ENCODE measurements around the gene IPO4. TPM values are rescaled to one million over a fixed set of nuclear protein-coding genes. Genes with fewer than 3 reads are reported as not detected.

IPO4 gene
- total and polyA plus RNA-seq, 2 experiments from 2014 or later, result 34.2 to 105 TPM

DNA sequence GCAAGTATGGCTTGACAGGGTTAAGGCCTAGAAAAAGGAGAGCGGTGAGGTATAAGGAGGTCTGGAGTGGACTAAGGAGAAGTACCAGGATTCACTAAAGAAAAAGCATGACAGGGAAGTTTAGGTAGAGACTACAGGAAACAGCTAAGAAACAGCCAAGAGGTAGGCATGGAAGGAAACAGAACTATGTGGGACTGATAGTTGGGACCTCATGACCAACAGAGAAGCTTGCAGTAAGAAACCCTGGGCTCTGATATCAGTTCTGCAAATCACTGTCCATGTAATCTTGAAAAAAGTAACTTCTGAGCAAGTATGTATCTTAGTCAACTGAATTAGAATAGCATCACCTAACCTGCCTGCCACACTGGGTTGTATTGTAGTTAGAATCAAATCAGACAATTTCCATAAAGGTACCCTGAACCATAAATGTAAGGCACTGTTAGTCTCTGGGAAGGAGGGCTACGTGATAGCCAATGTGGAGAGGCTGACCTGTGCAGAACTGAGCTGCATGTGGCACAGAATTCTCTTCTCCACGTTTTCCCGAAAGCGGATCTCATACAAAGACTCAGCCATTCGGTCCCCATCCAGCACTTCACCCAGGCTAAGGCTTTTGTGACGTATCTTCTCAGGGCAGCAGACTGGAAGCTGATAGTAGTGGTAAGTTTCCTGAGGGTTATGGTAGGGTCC, 5.7 kb upstream of the IPO4 start:
- DNase-seq (ENCODE audit: low spot score), result no peak
- no peaks in the 10 kb centered on the region for H3K36me3 ChIP-seq (ENCODE audit: insufficient read depth)
- H3K27me3 ChIP-seq (ENCODE audit: insufficient read depth), result no peaks in the 10 kb centered on the region
- TF ChIP-seq, protein P1, sequence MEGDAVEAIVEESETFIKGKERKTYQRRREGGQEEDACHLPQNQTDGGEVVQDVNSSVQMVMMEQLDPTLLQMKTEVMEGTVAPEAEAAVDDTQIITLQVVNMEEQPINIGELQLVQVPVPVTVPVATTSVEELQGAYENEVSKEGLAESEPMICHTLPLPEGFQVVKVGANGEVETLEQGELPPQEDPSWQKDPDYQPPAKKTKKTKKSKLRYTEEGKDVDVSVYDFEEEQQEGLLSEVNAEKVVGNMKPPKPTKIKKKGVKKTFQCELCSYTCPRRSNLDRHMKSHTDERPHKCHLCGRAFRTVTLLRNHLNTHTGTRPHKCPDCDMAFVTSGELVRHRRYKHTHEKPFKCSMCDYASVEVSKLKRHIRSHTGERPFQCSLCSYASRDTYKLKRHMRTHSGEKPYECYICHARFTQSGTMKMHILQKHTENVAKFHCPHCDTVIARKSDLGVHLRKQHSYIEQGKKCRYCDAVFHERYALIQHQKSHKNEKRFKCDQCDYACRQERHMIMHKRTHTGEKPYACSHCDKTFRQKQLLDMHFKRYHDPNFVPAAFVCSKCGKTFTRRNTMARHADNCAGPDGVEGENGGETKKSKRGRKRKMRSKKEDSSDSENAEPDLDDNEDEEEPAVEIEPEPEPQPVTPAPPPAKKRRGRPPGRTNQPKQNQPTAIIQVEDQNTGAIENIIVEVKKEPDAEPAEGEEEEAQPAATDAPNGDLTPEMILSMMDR (conservative IDR thresholded peaks at IDR 0.05; ENCODE audit: low read depth in 2 of 2), result no peak
- TF ChIP-seq, protein P2, sequence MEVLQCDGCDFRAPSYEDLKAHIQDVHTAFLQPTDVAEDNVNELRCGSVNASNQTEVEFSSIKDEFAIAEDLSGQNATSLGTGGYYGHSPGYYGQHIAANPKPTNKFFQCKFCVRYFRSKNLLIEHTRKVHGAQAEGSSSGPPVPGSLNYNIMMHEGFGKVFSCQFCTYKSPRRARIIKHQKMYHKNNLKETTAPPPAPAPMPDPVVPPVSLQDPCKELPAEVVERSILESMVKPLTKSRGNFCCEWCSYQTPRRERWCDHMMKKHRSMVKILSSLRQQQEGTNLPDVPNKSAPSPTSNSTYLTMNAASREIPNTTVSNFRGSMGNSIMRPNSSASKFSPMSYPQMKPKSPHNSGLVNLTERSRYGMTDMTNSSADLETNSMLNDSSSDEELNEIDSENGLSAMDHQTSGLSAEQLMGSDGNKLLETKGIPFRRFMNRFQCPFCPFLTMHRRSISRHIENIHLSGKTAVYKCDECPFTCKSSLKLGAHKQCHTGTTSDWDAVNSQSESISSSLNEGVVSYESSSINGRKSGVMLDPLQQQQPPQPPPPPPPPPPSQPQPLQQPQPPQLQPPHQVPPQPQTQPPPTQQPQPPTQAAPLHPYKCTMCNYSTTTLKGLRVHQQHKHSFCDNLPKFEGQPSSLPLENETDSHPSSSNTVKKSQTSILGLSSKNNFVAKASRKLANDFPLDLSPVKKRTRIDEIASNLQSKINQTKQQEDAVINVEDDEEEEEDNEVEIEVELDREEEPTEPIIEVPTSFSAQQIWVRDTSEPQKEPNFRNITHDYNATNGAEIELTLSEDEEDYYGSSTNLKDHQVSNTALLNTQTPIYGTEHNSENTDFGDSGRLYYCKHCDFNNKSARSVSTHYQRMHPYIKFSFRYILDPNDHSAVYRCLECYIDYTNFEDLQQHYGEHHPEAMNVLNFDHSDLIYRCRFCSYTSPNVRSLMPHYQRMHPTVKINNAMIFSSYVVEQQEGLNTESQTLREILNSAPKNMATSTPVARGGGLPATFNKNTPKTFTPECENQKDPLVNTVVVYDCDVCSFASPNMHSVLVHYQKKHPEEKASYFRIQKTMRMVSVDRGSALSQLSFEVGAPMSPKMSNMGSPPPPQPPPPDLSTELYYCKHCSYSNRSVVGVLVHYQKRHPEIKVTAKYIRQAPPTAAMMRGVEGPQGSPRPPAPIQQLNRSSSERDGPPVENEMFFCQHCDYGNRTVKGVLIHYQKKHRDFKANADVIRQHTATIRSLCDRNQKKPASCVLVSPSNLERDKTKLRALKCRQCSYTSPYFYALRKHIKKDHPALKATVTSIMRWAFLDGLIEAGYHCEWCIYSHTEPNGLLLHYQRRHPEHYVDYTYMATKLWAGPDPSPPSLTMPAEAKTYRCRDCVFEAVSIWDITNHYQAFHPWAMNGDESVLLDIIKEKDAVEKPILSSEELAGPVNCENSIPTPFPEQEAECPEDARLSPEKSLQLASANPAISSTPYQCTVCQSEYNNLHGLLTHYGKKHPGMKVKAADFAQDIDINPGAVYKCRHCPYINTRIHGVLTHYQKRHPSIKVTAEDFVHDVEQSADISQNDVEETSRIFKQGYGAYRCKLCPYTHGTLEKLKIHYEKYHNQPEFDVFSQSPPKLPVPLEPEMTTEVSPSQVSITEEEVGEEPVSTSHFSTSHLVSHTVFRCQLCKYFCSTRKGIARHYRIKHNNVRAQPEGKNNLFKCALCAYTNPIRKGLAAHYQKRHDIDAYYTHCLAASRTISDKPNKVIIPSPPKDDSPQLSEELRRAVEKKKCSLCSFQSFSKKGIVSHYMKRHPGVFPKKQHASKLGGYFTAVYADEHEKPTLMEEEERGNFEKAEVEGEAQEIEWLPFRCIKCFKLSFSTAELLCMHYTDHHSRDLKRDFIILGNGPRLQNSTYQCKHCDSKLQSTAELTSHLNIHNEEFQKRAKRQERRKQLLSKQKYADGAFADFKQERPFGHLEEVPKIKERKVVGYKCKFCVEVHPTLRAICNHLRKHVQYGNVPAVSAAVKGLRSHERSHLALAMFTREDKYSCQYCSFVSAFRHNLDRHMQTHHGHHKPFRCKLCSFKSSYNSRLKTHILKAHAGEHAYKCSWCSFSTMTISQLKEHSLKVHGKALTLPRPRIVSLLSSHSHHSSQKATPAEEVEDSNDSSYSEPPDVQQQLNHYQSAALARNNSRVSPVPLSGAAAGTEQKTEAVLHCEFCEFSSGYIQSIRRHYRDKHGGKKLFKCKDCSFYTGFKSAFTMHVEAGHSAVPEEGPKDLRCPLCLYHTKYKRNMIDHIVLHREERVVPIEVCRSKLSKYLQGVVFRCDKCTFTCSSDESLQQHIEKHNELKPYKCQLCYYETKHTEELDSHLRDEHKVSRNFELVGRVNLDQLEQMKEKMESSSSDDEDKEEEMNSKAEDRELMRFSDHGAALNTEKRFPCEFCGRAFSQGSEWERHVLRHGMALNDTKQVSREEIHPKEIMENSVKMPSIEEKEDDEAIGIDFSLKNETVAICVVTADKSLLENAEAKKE (CRISPR knock-in tag; IDR thresholded peaks at IDR 0.05), result no peak
- no peak for TF ChIP-seq EZH2phosphoT487 (IDR thresholded peaks at IDR 0.05; ENCODE audit: unreplicated experiment)
- TF ChIP-seq ZNF114 (CRISPR knock-in tag; IDR thresholded peaks at IDR 0.05), result no peak
- ATAC-seq, result no peak
- H3K9me3 Mint-ChIP-seq, result peaks cover 6% of the 10 kb centered on the region
- 0 out of 2 replicates have a peak overlapping the region, but pooled peaks have one; percentile 40 for H3K27ac Mint-ChIP-seq
- no peaks in the 10 kb centered on the region; the same call in 1 of the 2 replicates for H4K20me1 ChIP-seq (replicated peaks; ENCODE audit: insufficient read depth)
- H2AFZ ChIP-seq, result no peak overlapping the region; the same call in 1 of the 2 replicates
- H3K27ac ChIP-seq (ENCODE audit: low read depth), result no peak overlapping the region
- H3K27me3 Mint-ChIP-seq (ENCODE audit: insufficient read depth, low read depth, poor library complexity), result peaks cover 11% of the 10 kb centered on the region
- peak overlapping the region; percentile 95 for H3K4me3 ChIP-seq
- H3K4me2 ChIP-seq, result peak overlapping the region; percentile 90
- H3K36me3 Mint-ChIP-seq (ENCODE audit: low read depth), result peaks cover 46% of the 10 kb centered on the region
- H3F3A ChIP-seq (replicated peaks; ENCODE audit: low read depth), result peaks cover 18% of the 10 kb centered on the region
- no peaks in the 10 kb centered on the region for H3K9me2 ChIP-seq (ENCODE audit: insufficient read depth)
- peaks cover 26% of the 10 kb centered on the region for H3K4me1 Mint-ChIP-seq
- H3K79me2 ChIP-seq (replicated peaks; ENCODE audit: insufficient read depth), result 0 out of 2 replicates have a peak, but pooled peaks cover 2% of the 10 kb centered on the region
- H3K4me1 ChIP-seq (ENCODE audit: insufficient read depth), result peaks cover 8% of the 10 kb centered on the region
- peak overlapping the region; percentile 91 for H3K4me3 Mint-ChIP-seq
